ENCODE results near the gene ZSCAN23. TPM values are rescaled to one million over a fixed set of nuclear protein-coding genes. Genes with fewer than 3 reads are reported as not detected.

ZSCAN23 gene
- total and polyA plus RNA-seq, 9 of the 15 experiments (the other 6 are each of a cell fraction or from before 2014, with no cell fraction given): 0.05 to 0.29 (median 0.21) TPM; not detected in 1

DNA sequence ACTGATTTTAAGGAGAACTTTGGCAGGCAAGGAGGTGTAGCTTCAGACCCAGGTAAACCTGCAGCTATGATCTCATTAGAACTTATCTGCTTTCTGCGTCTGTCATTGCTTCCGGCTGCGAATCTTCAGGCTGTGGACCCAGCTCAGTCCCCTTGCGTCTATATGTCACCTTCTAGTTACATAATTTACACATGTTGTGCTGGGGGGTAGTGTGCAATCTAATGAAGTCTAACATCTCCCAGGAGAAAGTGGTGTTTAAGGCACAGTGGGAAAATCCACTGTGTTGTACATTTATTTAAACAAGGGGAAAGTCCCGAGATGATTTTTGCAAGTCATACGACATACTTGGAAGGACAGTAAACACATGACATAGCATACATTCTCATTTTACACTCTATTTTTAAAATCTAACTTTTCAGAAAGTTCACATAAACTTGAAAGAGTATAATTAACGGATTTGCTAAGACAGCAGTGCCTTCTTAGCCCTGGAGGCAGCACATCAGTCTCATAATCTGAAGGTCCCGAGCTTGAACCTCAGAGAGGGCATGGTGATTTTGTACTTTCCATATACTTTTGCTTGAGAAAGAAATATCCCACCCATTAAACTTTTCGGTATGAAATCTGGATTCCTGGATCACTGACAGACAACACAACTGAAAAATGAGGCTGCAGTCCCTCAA is 37.1 kb upstream of the ZSCAN23 start (continued):
- TF ChIP-seq, protein P1, sequence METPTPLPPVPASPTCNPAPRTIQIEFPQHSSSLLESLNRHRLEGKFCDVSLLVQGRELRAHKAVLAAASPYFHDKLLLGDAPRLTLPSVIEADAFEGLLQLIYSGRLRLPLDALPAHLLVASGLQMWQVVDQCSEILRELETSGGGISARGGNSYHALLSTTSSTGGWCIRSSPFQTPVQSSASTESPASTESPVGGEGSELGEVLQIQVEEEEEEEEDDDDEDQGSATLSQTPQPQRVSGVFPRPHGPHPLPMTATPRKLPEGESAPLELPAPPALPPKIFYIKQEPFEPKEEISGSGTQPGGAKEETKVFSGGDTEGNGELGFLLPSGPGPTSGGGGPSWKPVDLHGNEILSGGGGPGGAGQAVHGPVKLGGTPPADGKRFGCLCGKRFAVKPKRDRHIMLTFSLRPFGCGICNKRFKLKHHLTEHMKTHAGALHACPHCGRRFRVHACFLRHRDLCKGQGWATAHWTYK (CRISPR knock-in tag; IDR thresholded peaks at IDR 0.05): no peak
- peak; percentile 23 for TF ChIP-seq CCNT2 (IDR thresholded peaks at IDR 0.05; ENCODE audit: borderline replicate concordance, extremely low read depth, insufficient read length, low read depth, low read length)
- 0 out of 2 replicates have a peak, but pooled peaks have one; percentile 35 for TF ChIP-seq ILF3 (IDR thresholded peaks at IDR 0.05; ENCODE audit: borderline replicate concordance)
- TF ChIP-seq, protein P2, sequence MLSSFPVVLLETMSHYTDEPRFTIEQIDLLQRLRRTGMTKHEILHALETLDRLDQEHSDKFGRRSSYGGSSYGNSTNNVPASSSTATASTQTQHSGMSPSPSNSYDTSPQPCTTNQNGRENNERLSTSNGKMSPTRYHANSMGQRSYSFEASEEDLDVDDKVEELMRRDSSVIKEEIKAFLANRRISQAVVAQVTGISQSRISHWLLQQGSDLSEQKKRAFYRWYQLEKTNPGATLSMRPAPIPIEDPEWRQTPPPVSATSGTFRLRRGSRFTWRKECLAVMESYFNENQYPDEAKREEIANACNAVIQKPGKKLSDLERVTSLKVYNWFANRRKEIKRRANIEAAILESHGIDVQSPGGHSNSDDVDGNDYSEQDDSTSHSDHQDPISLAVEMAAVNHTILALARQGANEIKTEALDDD (IDR thresholded peaks at IDR 0.05): peak; percentile 35; the same call in 1 of the 2 replicates
- peak; percentile 82 for TF ChIP-seq TBP (optimal IDR thresholded peaks at IDR 0.05; ENCODE audit: low read depth, low read length)
- TF ChIP-seq BACH1 (tag; IDR thresholded peaks at IDR 0.05): peak; percentile 42; the same call in 1 of the 2 replicates
- peak; percentile 63 for TF ChIP-seq SOX6 (IDR thresholded peaks at IDR 0.05)
- peak; percentile 48 for TF ChIP-seq RBBP5 (IDR thresholded peaks at IDR 0.05; ENCODE audit: borderline replicate concordance, insufficient read depth, low read length, poor library complexity, severe bottlenecking)
- peak; percentile 83 for TF ChIP-seq SMARCC2 (IDR thresholded peaks at IDR 0.05; ENCODE audit: low read depth)
- peak; percentile 92 for TF ChIP-seq MAFG (tag; conservative IDR thresholded peaks at IDR 0.05)
- TF ChIP-seq FOXM1 (IDR thresholded peaks at IDR 0.05; ENCODE audit: low read depth): peak; percentile 54
- no peak for TF ChIP-seq FOXM1 (CRISPR knock-in tag; IDR thresholded peaks at IDR 0.05; ENCODE audit: low read depth)
- TF ChIP-seq NBN (IDR thresholded peaks at IDR 0.05; ENCODE audit: low read depth): peak; percentile 56; the same call in 1 of the 2 replicates
- TF ChIP-seq CXXC5 (CRISPR knock-in tag; IDR thresholded peaks at IDR 0.05): peak; percentile 62
- TF ChIP-seq TEAD4 (IDR thresholded peaks at IDR 0.05; ENCODE audit: low read length): peak; percentile 85
- TF ChIP-seq TEAD4 (CRISPR knock-in tag; IDR thresholded peaks at IDR 0.05; ENCODE audit: borderline replicate concordance): no peak
- peak; percentile 59; the same call in 1 of the 2 replicates for TF ChIP-seq ZSCAN29 (IDR thresholded peaks at IDR 0.05)
- TF ChIP-seq POLR2AphosphoS5 (IDR thresholded peaks at IDR 0.05; ENCODE audit: control insufficient read depth, insufficient read depth, low read depth, low read length): peak; percentile 58
- peak; percentile 86 for TF ChIP-seq LEF1 (IDR thresholded peaks at IDR 0.05)
- TF ChIP-seq BRD9 (IDR thresholded peaks at IDR 0.05; ENCODE audit: low read depth, partially characterized antibody): peak; percentile 67
